GM15510 (cell line): ENCODE data around the gene COL4A1.

Source experiments
- POLR2A ChIP-seq: IDR thresholded peaks from 3 replicates; pipeline ENCODE4 v1.6.1; 2011; ENCODE audit warnings: borderline replicate concordance; ENCODE audit not compliant: insufficient read length; ENCODE audit errors: extremely low read depth

Gene COL4A1

GRCh38 chr13:110333837-110334236 is 26.9 kb upstream of the COL4A1 start:
- TF ChIP-seq POLR2A = no peak

- no peak for TF ChIP-seq POLR2A
Observed at GRCh38 chr13:110332750-110333149, 25.8 kb upstream of the COL4A1 start.

- TF ChIP-seq POLR2A = no peak
Observed at GRCh38 chr13:110331362-110331761, 24.4 kb upstream of the COL4A1 start.

GRCh38 chr13:110330491-110331011 is 23.6 kb upstream of the COL4A1 start:
- no peak for TF ChIP-seq POLR2A

- TF ChIP-seq POLR2A = no peak
Observed at GRCh38 chr13:110329798-110330461, 23.0 kb upstream of the COL4A1 start.

GRCh38 chr13:110329258-110329657 is 22.3 kb upstream of the COL4A1 start:
- TF ChIP-seq POLR2A = no peak

- TF ChIP-seq POLR2A = no peak
Observed at GRCh38 chr13:110328573-110328972, 21.6 kb upstream of the COL4A1 start.

GRCh38 chr13:110327051-110327721 is 20.2 kb upstream of the COL4A1 start:
- TF ChIP-seq POLR2A = no peak

GRCh38 chr13:110326263-110326904 is 19.4 kb upstream of the COL4A1 start:
- TF ChIP-seq POLR2A = no peak

- TF ChIP-seq POLR2A = no peak
Observed at GRCh38 chr13:110324026-110324749, 17.2 kb upstream of the COL4A1 start.

- TF ChIP-seq POLR2A = no peak
Observed at GRCh38 chr13:110323172-110323891, 16.4 kb upstream of the COL4A1 start.

GRCh38 chr13:110322828-110323171 is 15.8 kb upstream of the COL4A1 start:
- no peak for TF ChIP-seq POLR2A

- no peak for TF ChIP-seq POLR2A
Observed at GRCh38 chr13:110322126-110322827, 15.3 kb upstream of the COL4A1 start.

GRCh38 chr13:110320645-110321044 is 13.7 kb upstream of the COL4A1 start:
- no peak for TF ChIP-seq POLR2A
